Muscle of leg (tissue), 11 donors: ENCODE results near the gene ELAVL1. TPM values are rescaled to one million over a fixed set of nuclear protein-coding genes. Genes with fewer than 3 reads are reported as not detected.
A peak's percentile ranks its signal among the peaks of the same experiment; 100 is the strongest.
"Not testable (repeated sequence)": the region's sequence is repeated elsewhere in the genome, so short reads cannot be mapped to it uniquely, and the experiment has no call there.

Source experiments
- DNase-seq: peaks from one replicate; pipeline ENCODE4 v3.0.0; 2013
- H3K27ac ChIP-seq: one replicate; pipeline ENCODE4 v1.5.1; 2013; ENCODE audit warnings: mild to moderate bottlenecking, low read length, control low read depth
- H3K27me3 ChIP-seq: one replicate; pipeline ENCODE4 v1.6.1; 2013; ENCODE audit warnings: low read length; ENCODE audit not compliant: control insufficient read depth, insufficient read depth
- H3K36me3 ChIP-seq: one replicate; pipeline ENCODE4 v1.6.1; 2013; ENCODE audit warnings: low read length; ENCODE audit not compliant: control insufficient read depth, insufficient read depth
- H3K4me1 ChIP-seq: one replicate; pipeline ENCODE4 v1.6.1; 2013; ENCODE audit warnings: low read length; ENCODE audit not compliant: control insufficient read depth, insufficient read depth
- H3K4me3 ChIP-seq: one replicate; pipeline ENCODE4 v1.5.1; 2013; ENCODE audit warnings: low read length, control low read depth
- H3K9me3 ChIP-seq: replicated peaks from 2 replicates; pipeline ENCODE4 v1.6.1; 2013; ENCODE audit warnings: low read depth, low read length; ENCODE audit not compliant: control insufficient read depth
- WGBS: methylation state at CpG from one replicate; pipeline ENCODE4 v1.1.5; 2013; ENCODE audit warnings: missing lambda C conversion rate; ENCODE audit not compliant: insufficient coverage; 5-methylcytosine and 5-hydroxymethylcytosine counted together
- polyA plus RNA-seq, 8 donors: library from polyadenylated mRNA; unstranded; fragments of 120-200 nt; gene quantifications; one replicate each; pipeline versions ENCODE4 v1.2.1 to v1.2.3, GENCODE V29; 2013; ENCODE audit warnings: inconsistent platforms in 1 of 8, low replicate concordance in 1 of 8; ENCODE audit not compliant: insufficient read length in 8 of 8, insufficient read depth in 1 of 8
- total RNA-seq: library from RNA; stranded (reverse); fragments of 120-200 nt; gene quantifications from one replicate; pipeline ENCODE4 v1.2.4, GENCODE V29; 2013

The ELAVL1 gene
- total and polyA plus RNA-seq, 9 donors = 36.7 to 67.4 (median 56.7) TPM

- peaks cover 66% of the 10 kb centered on the region for H3K36me3 ChIP-seq
- 95% methylated on average over 4 of the region's 7 CpGs for WGBS
- H3K27me3 ChIP-seq = peaks cover 2% of the 10 kb centered on the region
- H3K9me3 ChIP-seq = no peaks in the 10 kb centered on the region
- peak; percentile 2 for DNase-seq
- H3K27ac ChIP-seq = no peak overlapping the region
- no peak overlapping the region for H3K4me3 ChIP-seq
- peaks cover 15% of the 10 kb centered on the region for H3K4me1 ChIP-seq
These were observed 74.7 kb downstream of the ELAVL1 start for GRCh38 chr19:7930765-7931164.

GRCh38 chr19:7930030-7930429 lies 75.4 kb downstream of the ELAVL1 start:
- not testable (repeated sequence) for H3K4me3 ChIP-seq, H3K9me3 ChIP-seq, H3K27me3 ChIP-seq, H3K27ac ChIP-seq
- peak; percentile 4 for DNase-seq
- H3K4me1 ChIP-seq = peaks cover 15% of the 10 kb centered on the region
- WGBS = 93% methylated on average over 8 of the region's 11 CpGs
- peaks cover 59% of the 10 kb centered on the region for H3K36me3 ChIP-seq

GRCh38 chr19:7928741-7929701 lies 76.4 kb downstream of the ELAVL1 start:
- WGBS = 65% methylated on average over 12 of the region's 24 CpGs
- H3K4me1 ChIP-seq = peaks cover 17% of the 10 kb centered on the region

GRCh38 chr19:7928334-7928706 lies 77.1 kb downstream of the ELAVL1 start:
- Histone ChIP-seq H3K9me3 (no peaks in the 10 kb centered on the region), H3K27me3 (peaks cover 2% of the 10 kb centered on the region), H3K36me3 (peaks cover 42% of the 10 kb centered on the region), H3K4me1 (peaks cover 17% of the 10 kb centered on the region), H3K27ac (peak overlapping the region; percentile 15), H3K4me3 (no peak overlapping the region)
- peak; percentile 25 for DNase-seq
- 69% methylated on average over 4 of the region's 9 CpGs for WGBS

More at GRCh38 chr19:7928741-7929701, 76.4 kb downstream of the ELAVL1 start:
- H3K9me3 ChIP-seq = no peaks in the 10 kb centered on the region
- peak overlapping the region; percentile 15 for H3K27ac ChIP-seq
- no peak overlapping the region for H3K4me3 ChIP-seq
- peaks cover 2% of the 10 kb centered on the region for H3K27me3 ChIP-seq
- H3K36me3 ChIP-seq = peaks cover 49% of the 10 kb centered on the region
- DNase-seq = peak; percentile 46

- H3K9me3 ChIP-seq = no peaks in the 10 kb centered on the region
- H3K4me3 ChIP-seq = no peak overlapping the region
- DNase-seq = no peak
- peaks cover 2% of the 10 kb centered on the region for H3K27me3 ChIP-seq
- peaks cover 17% of the 10 kb centered on the region for H3K4me1 ChIP-seq
- H3K36me3 ChIP-seq = peaks cover 41% of the 10 kb centered on the region
- no peak overlapping the region for H3K27ac ChIP-seq
- WGBS = 91% methylated on average over 20 of the region's 23 CpGs
These were observed 77.7 kb downstream of the ELAVL1 start for GRCh38 chr19:7927605-7928333.

- no peak overlapping the region for H3K27ac ChIP-seq
- no peak overlapping the region for H3K4me3 ChIP-seq
- H3K9me3 ChIP-seq = no peaks in the 10 kb centered on the region
- DNase-seq = peak; percentile 27
- peaks cover 41% of the 10 kb centered on the region for H3K36me3 ChIP-seq
- WGBS = 78% methylated on average over 31 of the region's 32 CpGs
- peaks cover 2% of the 10 kb centered on the region for H3K27me3 ChIP-seq
- H3K4me1 ChIP-seq = peaks cover 21% of the 10 kb centered on the region
These were observed 78.5 kb downstream of the ELAVL1 start for GRCh38 chr19:7926727-7927604.

- Histone ChIP-seq H3K9me3 (no peaks in the 10 kb centered on the region), H3K4me3 (peak within 1 kb of the TSS; percentile 43), H3K36me3 (peaks cover 37% of the 10 kb centered on the region), H3K27me3 (peaks cover 2% of the 10 kb centered on the region), H3K4me1 (peaks cover 29% of the 10 kb centered on the region), H3K27ac (no peak within 1 kb of the TSS)
- peak; percentile 71 for DNase-seq
- 3% methylated on average over 62 of the region's 65 CpGs for WGBS
These were observed 79.3 kb downstream of the ELAVL1 start, which contains the start of gene CTXN1 for GRCh38 chr19:7926021-7926726. CTXN1 (minus strand) TSS chr19:7926135; CDS start chr19:7925538, 597 bp downstream.

- peak; percentile 79 for DNase-seq
- Histone ChIP-seq H3K4me1 (peaks cover 33% of the 10 kb centered on the region), H3K36me3 (peaks cover 29% of the 10 kb centered on the region), H3K4me3 (no peak overlapping the region), H3K27ac (no peak overlapping the region), H3K27me3 (peaks cover 2% of the 10 kb centered on the region), H3K9me3 (no peaks in the 10 kb centered on the region)
- under 1% methylated on average over 96 of the region's 98 CpGs for WGBS
These were observed 80.1 kb downstream of the ELAVL1 start for GRCh38 chr19:7925171-7925851.
